ENCODE data around the gene CRYL1. TPM values are rescaled to one million over a fixed set of nuclear protein-coding genes. Genes with fewer than 3 reads are reported as not detected.

Gene CRYL1
- total and polyA plus RNA-seq, 2 of the 8 experiments (the other 6 are each of a cell fraction or from before 2014, with no cell fraction given), result 1.9 to 6.4 TPM

- FAIRE-seq, result no peak
- Histone ChIP-seq H2BK20ac (ENCODE audit: low read length) (no peak overlapping the region), H3K4ac (replicated peaks; ENCODE audit: insufficient read length, low read depth, low read length) (no peak overlapping the region), H2BK15ac (ENCODE audit: low read length) (no peak overlapping the region), H4K20me1 (replicated peaks in 1 of 2; ENCODE audit: control insufficient read depth in 1 of 2, insufficient read depth in 2 of 2, low read length in 2 of 2) (no peaks in the 10 kb centered on the region), H3K23me2 (ENCODE audit: low read depth, low read length) (no peaks in the 10 kb centered on the region; the same call in 1 of the 2 replicates), H2AFZ (ENCODE audit: low read length) (no peak overlapping the region), H3K9ac (replicated peaks in 1 of 4; ENCODE audit: extremely low read depth in 1 of 4, low read depth in 3 of 4, low read length in 3 of 4) (no peak overlapping the region), H4K91ac (replicated peaks; ENCODE audit: insufficient read length, low read length) (no peak overlapping the region), H3K56ac (replicated peaks; ENCODE audit: insufficient read length, low read depth, low read length) (no peak overlapping the region), H2BK5ac (ENCODE audit: low read depth, low read length) (no peak overlapping the region), H3K4me3 (ENCODE audit: extremely low read depth in 1 of 4, insufficient read depth in 2 of 4, low read depth in 3 of 4, low read length in 4 of 4) (no peak overlapping the region), H3K23ac (ENCODE audit: insufficient read length) (no peak overlapping the region), H3K9me3 (ENCODE audit: insufficient read depth in 2 of 2, low read depth in 1 of 2, low read length in 1 of 2) (no peaks in the 10 kb centered on the region), H3K18ac (ENCODE audit: extremely low read depth, low read length) (no peak overlapping the region), H2BK120ac (replicated peaks; ENCODE audit: low read depth, low read length) (no peak overlapping the region), H4K8ac (ENCODE audit: extremely low read depth, insufficient read depth, low read length) (no peak overlapping the region), H3K27ac (ENCODE audit: low read depth, low read length) (no peak overlapping the region), H3K36me3 (ENCODE audit: control insufficient read depth in 2 of 4, insufficient read depth in 4 of 4, low read length in 3 of 4) (no peaks in the 10 kb centered on the region), H3K27me3 (replicated peaks in 1 of 4; ENCODE audit: control insufficient read depth in 3 of 4, extremely low read depth in 1 of 4, insufficient read depth in 3 of 4, low read length in 3 of 4) (no peaks in the 10 kb centered on the region), H3K14ac (ENCODE audit: insufficient read length) (no peak overlapping the region), H2BK12ac (ENCODE audit: low read depth, low read length) (no peak overlapping the region), H3K79me1 (ENCODE audit: low read depth, low read length) (no peaks in the 10 kb centered on the region), H4K5ac (ENCODE audit: insufficient read length, low read depth, low read length) (no peak overlapping the region), H2AK5ac (ENCODE audit: low read depth, low read length) (no peak overlapping the region), H3K4me2 (ENCODE audit: insufficient read depth in 1 of 2, low read depth in 2 of 2, low read length in 2 of 2) (no peak overlapping the region), H3K4me1 (replicated peaks in 1 of 4; ENCODE audit: control insufficient read depth in 3 of 4, insufficient read depth in 4 of 4, low read length in 3 of 4) (peaks cover 0 to 7% (median 4%) of the 10 kb centered on the region in 4 experiments; a peak in 4 of 7 replicates), H3K79me2 (ENCODE audit: control insufficient read depth in 1 of 2, insufficient read depth in 2 of 2, low read length in 2 of 2) (no peaks in the 10 kb centered on the region)
- TF ChIP-seq NANOG (IDR thresholded peaks at IDR 0.05; ENCODE audit: insufficient read depth, low read depth, low read length, poor library complexity, severe bottlenecking), result no peak
- no peak for DNase-seq (ENCODE audit: low read depth in 1 of 2, low spot score in 2 of 2)
- CTCF ChIA-PET (ENCODE audit: partially characterized antibody), result interaction anchor here (0.6 to 1.1 kb wide), 2 partner anchors 123 to 259 kb away, joined by 3 read pairs; no protein-coding TSS in a partner anchor
- 99% methylated on average over 4 of the region's 4 CpGs; no CpG with 5 or more reads in 1 of the 2 experiments for WGBS, 2 experiments (ENCODE audit: extremely low coverage in 1 of 2, insufficient coverage in 1 of 2, insufficient read length in 1 of 2, insufficient replicate concordance in 2 of 2, low coverage in 1 of 2, low lambda C conversion rate in 2 of 2, missing lambda C conversion rate in 1 of 2)
- POLR2A ChIA-PET (ENCODE audit: partially characterized antibody), result no interaction called here
These were observed 19.0 kb downstream of the CRYL1 start for GRCh38 chr13:20506696-20507095.
